SU-DHL-6 (cell line): ENCODE results near the gene GARIN5B.

Experiments
- EZH2phosphoT487 ChIP-seq: fragments of 200-600 bp; sonication (generic), shearing (Covaris generic); conservative IDR thresholded peaks from 2 replicates; pipeline ENCODE4 v1.6.1; 2018; ENCODE audit warnings: mild to moderate bottlenecking, antibody characterized with exemption, low read length, moderate library complexity, mixed read lengths
- TF ChIP-seq, protein P1 (sequence below): fragments of 200-600 bp; sonication (generic); IDR thresholded peaks from one replicate; pipeline ENCODE4 v1.5.1; 2017; ENCODE audit warnings: antibody characterized with exemption, mild to moderate bottlenecking, low read length, moderate library complexity; ENCODE audit not compliant: insufficient read depth, poor library complexity, severe bottlenecking

DNA sequence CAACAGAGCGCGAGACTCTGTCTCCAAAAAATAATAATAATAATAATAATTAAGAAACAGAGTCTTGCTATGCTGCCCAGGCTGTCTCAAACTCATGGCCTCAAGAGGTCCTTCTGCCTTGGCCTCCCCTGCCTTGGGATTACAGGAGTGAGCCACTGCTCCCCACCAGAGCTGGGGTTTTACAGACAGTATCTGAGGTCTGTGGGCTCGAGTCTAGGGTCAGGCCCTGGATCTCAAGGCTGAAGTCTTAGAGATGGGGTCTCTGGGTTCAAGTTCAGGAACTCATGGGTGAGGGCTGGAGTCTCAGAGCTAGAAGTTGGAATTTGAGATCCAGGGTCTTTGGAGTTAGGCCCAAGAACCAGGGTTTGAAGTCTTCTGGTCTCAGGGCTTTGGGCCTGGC lies 3.7 kb upstream of the GARIN5B start:
- TF ChIP-seq, protein P1, sequence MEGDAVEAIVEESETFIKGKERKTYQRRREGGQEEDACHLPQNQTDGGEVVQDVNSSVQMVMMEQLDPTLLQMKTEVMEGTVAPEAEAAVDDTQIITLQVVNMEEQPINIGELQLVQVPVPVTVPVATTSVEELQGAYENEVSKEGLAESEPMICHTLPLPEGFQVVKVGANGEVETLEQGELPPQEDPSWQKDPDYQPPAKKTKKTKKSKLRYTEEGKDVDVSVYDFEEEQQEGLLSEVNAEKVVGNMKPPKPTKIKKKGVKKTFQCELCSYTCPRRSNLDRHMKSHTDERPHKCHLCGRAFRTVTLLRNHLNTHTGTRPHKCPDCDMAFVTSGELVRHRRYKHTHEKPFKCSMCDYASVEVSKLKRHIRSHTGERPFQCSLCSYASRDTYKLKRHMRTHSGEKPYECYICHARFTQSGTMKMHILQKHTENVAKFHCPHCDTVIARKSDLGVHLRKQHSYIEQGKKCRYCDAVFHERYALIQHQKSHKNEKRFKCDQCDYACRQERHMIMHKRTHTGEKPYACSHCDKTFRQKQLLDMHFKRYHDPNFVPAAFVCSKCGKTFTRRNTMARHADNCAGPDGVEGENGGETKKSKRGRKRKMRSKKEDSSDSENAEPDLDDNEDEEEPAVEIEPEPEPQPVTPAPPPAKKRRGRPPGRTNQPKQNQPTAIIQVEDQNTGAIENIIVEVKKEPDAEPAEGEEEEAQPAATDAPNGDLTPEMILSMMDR = no peak
- TF ChIP-seq EZH2phosphoT487 = no peak
